Measurements from ENCODE around the gene JMJD8.

Gene JMJD8

DNA sequence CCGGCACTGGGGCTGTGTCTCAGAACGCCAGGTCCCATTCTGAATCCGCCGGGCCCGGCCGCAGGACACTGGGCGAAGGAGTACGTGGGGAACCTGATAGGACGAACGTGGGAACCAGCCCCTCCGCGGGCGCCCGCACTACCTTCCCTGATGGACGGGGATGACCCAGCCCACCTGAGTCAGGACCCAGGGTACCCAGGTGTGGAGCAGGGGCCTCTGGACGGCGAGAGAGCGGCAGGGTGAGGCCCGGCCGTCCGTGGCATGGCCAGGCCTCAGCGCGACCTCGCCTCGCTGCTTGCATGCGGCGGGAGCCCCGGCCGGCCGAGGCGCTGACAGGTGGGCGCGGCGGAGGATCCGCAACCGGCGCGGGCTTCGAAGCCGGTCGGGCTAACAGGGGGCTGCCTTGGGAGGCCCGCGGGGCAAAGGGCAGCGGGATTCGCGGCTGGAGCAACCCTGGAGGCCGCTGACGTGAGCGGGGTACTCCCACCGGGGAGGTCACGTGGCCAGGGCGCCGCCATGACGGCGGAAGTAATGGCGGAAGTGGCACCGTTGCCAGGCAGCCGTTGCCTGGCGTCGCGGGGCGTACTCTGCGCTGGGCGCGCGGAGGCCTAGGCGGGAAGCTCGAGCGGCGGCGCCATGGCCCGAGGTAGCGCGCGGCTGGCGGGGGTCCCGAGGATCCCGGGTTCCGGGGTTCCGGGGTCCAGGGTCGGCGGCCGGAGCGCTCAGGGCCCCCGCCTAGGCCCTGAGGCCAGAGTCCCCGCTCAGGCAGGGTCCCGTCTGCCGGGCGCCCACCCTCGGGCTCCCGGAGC is 35.1 kb downstream of the JMJD8 start, which contains the start of gene WDR90 (continued):
- peak; percentile 74; the same call in 1 of the 2 replicates for TF ChIP-seq ZNF76 (tag by site-specific recombination; IDR thresholded peaks at IDR 0.05; ENCODE audit: borderline replicate concordance, low read depth)
- peak; percentile 66; the same call in 1 of the 2 replicates for TF ChIP-seq ZNF610 (tag by site-specific recombination; IDR thresholded peaks at IDR 0.05; ENCODE audit: borderline replicate concordance)
- TF ChIP-seq, protein P1, sequence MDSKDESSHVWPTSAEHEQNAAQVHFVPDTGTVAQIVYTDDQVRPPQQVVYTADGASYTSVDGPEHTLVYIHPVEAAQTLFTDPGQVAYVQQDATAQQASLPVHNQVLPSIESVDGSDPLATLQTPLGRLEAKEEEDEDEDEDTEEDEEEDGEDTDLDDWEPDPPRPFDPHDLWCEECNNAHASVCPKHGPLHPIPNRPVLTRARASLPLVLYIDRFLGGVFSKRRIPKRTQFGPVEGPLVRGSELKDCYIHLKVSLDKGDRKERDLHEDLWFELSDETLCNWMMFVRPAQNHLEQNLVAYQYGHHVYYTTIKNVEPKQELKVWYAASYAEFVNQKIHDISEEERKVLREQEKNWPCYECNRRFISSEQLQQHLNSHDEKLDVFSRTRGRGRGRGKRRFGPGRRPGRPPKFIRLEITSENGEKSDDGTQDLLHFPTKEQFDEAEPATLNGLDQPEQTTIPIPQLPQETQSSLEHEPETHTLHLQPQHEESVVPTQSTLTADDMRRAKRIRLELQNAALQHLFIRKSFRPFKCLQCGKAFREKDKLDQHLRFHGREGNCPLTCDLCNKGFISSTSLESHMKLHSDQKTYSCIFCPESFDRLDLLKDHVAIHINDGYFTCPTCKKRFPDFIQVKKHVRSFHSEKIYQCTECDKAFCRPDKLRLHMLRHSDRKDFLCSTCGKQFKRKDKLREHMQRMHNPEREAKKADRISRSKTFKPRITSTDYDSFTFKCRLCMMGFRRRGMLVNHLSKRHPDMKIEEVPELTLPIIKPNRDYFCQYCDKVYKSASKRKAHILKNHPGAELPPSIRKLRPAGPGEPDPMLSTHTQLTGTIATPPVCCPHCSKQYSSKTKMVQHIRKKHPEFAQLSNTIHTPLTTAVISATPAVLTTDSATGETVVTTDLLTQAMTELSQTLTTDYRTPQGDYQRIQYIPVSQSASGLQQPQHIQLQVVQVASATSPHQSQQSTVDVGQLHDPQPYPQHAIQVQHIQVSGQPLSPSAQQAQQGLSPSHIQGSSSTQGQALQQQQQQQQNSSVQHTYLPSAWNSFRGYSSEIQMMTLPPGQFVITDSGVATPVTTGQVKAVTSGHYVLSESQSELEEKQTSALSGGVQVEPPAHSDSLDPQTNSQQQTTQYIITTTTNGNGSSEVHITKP (tag by site-specific recombination; IDR thresholded peaks at IDR 0.05): no peak
- no peak for TF ChIP-seq ZNF544 (tag by site-specific recombination; IDR thresholded peaks at IDR 0.05)
- TF ChIP-seq ZNF26 (tag by site-specific recombination; IDR thresholded peaks at IDR 0.05): no peak
- TF ChIP-seq ZNF157 (tag by site-specific recombination; IDR thresholded peaks at IDR 0.05): no peak
- TF ChIP-seq ZNF354C (tag by site-specific recombination; IDR thresholded peaks at IDR 0.05; ENCODE audit: borderline replicate concordance, low read depth): no peak
- TF ChIP-seq SP3 (tag by site-specific recombination; IDR thresholded peaks at IDR 0.05): peak; percentile 76
- TF ChIP-seq ZNF621 (tag by site-specific recombination; IDR thresholded peaks at IDR 0.05): no peak
- TF ChIP-seq, protein P2, sequence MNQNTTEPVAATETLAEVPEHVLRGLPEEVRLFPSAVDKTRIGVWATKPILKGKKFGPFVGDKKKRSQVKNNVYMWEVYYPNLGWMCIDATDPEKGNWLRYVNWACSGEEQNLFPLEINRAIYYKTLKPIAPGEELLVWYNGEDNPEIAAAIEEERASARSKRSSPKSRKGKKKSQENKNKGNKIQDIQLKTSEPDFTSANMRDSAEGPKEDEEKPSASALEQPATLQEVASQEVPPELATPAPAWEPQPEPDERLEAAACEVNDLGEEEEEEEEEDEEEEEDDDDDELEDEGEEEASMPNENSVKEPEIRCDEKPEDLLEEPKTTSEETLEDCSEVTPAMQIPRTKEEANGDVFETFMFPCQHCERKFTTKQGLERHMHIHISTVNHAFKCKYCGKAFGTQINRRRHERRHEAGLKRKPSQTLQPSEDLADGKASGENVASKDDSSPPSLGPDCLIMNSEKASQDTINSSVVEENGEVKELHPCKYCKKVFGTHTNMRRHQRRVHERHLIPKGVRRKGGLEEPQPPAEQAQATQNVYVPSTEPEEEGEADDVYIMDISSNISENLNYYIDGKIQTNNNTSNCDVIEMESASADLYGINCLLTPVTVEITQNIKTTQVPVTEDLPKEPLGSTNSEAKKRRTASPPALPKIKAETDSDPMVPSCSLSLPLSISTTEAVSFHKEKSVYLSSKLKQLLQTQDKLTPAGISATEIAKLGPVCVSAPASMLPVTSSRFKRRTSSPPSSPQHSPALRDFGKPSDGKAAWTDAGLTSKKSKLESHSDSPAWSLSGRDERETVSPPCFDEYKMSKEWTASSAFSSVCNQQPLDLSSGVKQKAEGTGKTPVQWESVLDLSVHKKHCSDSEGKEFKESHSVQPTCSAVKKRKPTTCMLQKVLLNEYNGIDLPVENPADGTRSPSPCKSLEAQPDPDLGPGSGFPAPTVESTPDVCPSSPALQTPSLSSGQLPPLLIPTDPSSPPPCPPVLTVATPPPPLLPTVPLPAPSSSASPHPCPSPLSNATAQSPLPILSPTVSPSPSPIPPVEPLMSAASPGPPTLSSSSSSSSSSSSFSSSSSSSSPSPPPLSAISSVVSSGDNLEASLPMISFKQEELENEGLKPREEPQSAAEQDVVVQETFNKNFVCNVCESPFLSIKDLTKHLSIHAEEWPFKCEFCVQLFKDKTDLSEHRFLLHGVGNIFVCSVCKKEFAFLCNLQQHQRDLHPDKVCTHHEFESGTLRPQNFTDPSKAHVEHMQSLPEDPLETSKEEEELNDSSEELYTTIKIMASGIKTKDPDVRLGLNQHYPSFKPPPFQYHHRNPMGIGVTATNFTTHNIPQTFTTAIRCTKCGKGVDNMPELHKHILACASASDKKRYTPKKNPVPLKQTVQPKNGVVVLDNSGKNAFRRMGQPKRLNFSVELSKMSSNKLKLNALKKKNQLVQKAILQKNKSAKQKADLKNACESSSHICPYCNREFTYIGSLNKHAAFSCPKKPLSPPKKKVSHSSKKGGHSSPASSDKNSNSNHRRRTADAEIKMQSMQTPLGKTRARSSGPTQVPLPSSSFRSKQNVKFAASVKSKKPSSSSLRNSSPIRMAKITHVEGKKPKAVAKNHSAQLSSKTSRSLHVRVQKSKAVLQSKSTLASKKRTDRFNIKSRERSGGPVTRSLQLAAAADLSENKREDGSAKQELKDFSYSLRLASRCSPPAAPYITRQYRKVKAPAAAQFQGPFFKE (tag by site-specific recombination; IDR thresholded peaks at IDR 0.05; ENCODE audit: borderline replicate concordance): no peak
- TF ChIP-seq ZNF2 (tag by site-specific recombination; IDR thresholded peaks at IDR 0.05): no peak
- TF ChIP-seq SCRT2 (tag by site-specific recombination; IDR thresholded peaks at IDR 0.05): peak; percentile 54
- TF ChIP-seq ZBTB17 (tag by site-specific recombination; IDR thresholded peaks at IDR 0.05): no peak; the same call in 1 of the 2 replicates
- TF ChIP-seq ZNF394 (tag by site-specific recombination; IDR thresholded peaks at IDR 0.05; ENCODE audit: borderline replicate concordance): peak; percentile 77; the same call in 1 of the 2 replicates
- TF ChIP-seq GLIS2 (tag by site-specific recombination; IDR thresholded peaks at IDR 0.05): peak; percentile 97
- TF ChIP-seq, protein P3, sequence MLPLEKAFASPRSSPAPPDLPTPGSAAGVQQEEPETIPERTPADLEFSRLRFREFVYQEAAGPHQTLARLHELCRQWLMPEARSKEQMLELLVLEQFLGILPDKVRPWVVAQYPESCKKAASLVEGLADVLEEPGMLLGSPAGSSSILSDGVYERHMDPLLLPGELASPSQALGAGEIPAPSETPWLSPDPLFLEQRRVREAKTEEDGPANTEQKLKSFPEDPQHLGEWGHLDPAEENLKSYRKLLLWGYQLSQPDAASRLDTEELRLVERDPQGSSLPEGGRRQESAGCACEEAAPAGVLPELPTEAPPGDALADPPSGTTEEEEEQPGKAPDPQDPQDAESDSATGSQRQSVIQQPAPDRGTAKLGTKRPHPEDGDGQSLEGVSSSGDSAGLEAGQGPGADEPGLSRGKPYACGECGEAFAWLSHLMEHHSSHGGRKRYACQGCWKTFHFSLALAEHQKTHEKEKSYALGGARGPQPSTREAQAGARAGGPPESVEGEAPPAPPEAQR (tag by site-specific recombination; IDR thresholded peaks at IDR 0.05): no peak
- 0 out of 2 replicates have a peak, but pooled peaks have one; percentile 40 for TF ChIP-seq ZFP69B (tag by site-specific recombination; IDR thresholded peaks at IDR 0.05)
- TF ChIP-seq ZNF16 (tag by site-specific recombination; IDR thresholded peaks at IDR 0.05; ENCODE audit: low read depth): no peak
- peak; percentile 78; the same call in 1 of the 2 replicates for TF ChIP-seq ZNF561 (tag by site-specific recombination; IDR thresholded peaks at IDR 0.05; ENCODE audit: borderline replicate concordance)
- TF ChIP-seq, protein P4, sequence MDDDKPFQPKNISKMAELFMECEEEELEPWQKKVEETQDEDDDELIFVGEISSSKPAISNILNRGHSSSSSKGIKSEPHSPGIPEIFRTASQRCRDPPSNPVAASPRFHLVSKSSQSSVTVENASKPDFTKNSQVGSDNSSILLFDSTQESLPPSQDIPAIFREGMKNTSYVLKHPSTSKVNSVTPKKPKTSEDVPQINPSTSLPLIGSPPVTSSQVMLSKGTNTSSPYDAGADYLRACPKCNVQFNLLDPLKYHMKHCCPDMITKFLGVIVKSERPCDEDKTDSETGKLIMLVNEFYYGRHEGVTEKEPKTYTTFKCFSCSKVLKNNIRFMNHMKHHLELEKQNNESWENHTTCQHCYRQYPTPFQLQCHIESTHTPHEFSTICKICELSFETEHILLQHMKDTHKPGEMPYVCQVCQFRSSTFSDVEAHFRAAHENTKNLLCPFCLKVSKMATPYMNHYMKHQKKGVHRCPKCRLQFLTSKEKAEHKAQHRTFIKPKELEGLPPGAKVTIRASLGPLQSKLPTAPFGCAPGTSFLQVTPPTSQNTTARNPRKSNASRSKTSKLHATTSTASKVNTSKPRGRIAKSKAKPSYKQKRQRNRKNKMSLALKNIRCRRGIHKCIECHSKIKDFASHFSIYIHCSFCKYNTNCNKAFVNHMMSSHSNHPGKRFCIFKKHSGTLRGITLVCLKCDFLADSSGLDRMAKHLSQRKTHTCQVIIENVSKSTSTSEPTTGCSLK (tag by site-specific recombination; IDR thresholded peaks at IDR 0.05): no peak
- no peak for TF ChIP-seq GLI4 (tag by site-specific recombination; IDR thresholded peaks at IDR 0.05)
- TF ChIP-seq ZBTB7A (tag by site-specific recombination; IDR thresholded peaks at IDR 0.05; ENCODE audit: low read depth): peak; percentile 23; the same call in 1 of the 2 replicates
- TF ChIP-seq BCL11A (tag by site-specific recombination; IDR thresholded peaks at IDR 0.05; ENCODE audit: low read depth): peak; percentile 41; the same call in 1 of the 2 replicates
- TF ChIP-seq ZNF366 (tag by site-specific recombination; conservative IDR thresholded peaks at IDR 0.05): no peak

Data from HEK293 (cell line).